ENCODE data around the gene GOLGA6L26.
"Not testable (repeated sequence)": the region's sequence is repeated elsewhere in the genome, so short reads cannot be mapped to it uniquely, and the experiment has no call there.

The GOLGA6L26 gene

DNA sequence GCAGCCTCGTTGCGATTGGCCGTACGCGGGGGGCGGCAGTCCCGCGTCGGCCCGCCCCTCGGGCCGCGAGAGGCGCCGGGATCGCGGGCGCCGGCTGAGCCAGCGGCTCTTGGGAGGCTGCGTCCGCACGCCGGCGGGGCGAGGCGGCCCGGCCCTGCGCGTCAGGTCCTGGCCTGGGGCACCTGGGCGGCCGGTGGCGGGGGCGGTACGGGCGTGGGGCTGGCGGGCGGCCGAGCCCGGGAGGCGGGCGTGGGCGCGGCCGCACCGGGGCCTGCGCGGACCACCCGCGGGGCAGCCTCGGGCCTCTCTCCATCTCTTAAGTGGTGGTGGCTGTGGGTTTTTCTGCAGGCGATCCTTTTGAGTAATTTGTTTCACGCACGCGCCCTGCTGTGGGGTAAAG, 30.3 kb downstream of the GOLGA6L26 start:
- CTCF ChIA-PET; DNase-seq (ENCODE audit: extremely low spot score); POLR2A ChIA-PET: not testable (repeated sequence)

DNA sequence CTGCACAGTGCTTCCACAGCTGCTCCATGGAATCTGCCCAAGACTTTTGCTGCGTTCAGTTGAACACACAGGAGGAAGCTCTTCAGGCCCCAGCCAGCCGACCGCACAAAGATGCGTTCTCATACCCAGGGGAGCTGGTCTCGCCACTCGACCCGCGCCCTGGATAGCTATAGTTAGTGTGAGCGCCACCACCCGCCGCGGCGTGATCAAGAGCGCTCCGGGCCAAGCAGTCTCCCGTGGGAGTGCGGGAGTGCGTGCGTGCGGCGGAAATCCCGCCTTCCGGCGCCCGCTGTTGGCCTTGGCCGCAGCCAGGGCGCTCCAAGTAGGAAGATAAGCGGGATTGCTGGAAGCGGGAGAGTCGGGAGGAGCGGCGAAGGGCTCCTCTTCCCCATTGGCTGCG, 30.8 kb downstream of the GOLGA6L26 start:
- POLR2A ChIA-PET; CTCF ChIA-PET; DNase-seq (ENCODE audit: extremely low spot score): not testable (repeated sequence)

Measured in HEK293T (cell line).